Fibroblast of lung (primary cell): Measurements from ENCODE around the gene VAV2. TPM values are rescaled to one million over a fixed set of nuclear protein-coding genes. Genes with fewer than 3 reads are reported as not detected.
A peak's percentile ranks its signal among the peaks of the same experiment; 100 is the strongest.

Experiments
- DNase-seq, 2 donors: peaks; one replicate each; pipeline versions ENCODE4 v3.0.0 to v3.0.0-alpha.2; 2010; ENCODE audit warnings: low read depth in 2 of 2
- H2AFZ ChIP-seq: 2 replicates; pipeline ENCODE4 v1.5.1; 2012; ENCODE audit warnings: low read length, control low read depth, inconsistent platforms
- H3K27ac ChIP-seq: 2 replicates; pipeline ENCODE4 v1.5.1; 2011; ENCODE audit warnings: low read length, control low read depth; ENCODE audit not compliant: insufficient read depth
- H3K27me3 ChIP-seq: 2 replicates; pipeline ENCODE4 v1.5.1; 2011; ENCODE audit warnings: mild to moderate bottlenecking, low read length; ENCODE audit not compliant: control insufficient read depth, insufficient read depth
- H3K36me3 ChIP-seq: 2 replicates; pipeline ENCODE4 v1.5.1; 2011; ENCODE audit warnings: low read length; ENCODE audit not compliant: control insufficient read depth, insufficient read depth
- H3K4me1 ChIP-seq: 2 replicates; pipeline ENCODE4 v1.5.1; 2011; ENCODE audit warnings: low read length; ENCODE audit not compliant: control insufficient read depth, insufficient read depth; ENCODE audit errors: extremely low read depth
- H3K4me2 ChIP-seq: 2 replicates; pipeline ENCODE4 v1.5.1; 2011; ENCODE audit warnings: low read length, control low read depth; ENCODE audit not compliant: insufficient read depth; ENCODE audit errors: extremely low read depth
- H3K4me3 ChIP-seq, 4 experiments: fragments of 200-600 bp in 1 of 4; sonication (generic) in 1 of 4; replicated peaks in 1 of 4; 2 replicates each; pipeline ENCODE4 v1.5.1; 2011 to 2016; ENCODE audit warnings: low read length in 4 of 4, low read depth in 3 of 4, mild to moderate bottlenecking in 3 of 4, control low read depth in 2 of 4, inconsistent platforms in 1 of 4, mixed read lengths in 1 of 4; ENCODE audit not compliant: insufficient read depth in 1 of 4; ENCODE audit errors: control extremely low read depth in 1 of 4
- H3K79me2 ChIP-seq: 2 replicates; pipeline ENCODE4 v1.5.1; 2012; ENCODE audit warnings: mild to moderate bottlenecking, low read length, inconsistent platforms; ENCODE audit not compliant: control insufficient read depth, insufficient read depth
- H3K9ac ChIP-seq: 2 replicates; pipeline ENCODE4 v1.5.1; 2011; ENCODE audit warnings: mild to moderate bottlenecking, low read length, control low read depth; ENCODE audit not compliant: insufficient read depth
- H3K9me3 ChIP-seq: 2 replicates; pipeline ENCODE4 v1.5.1; 2012; ENCODE audit warnings: low read depth, low read length; ENCODE audit not compliant: control insufficient read depth, insufficient read depth
- H4K20me1 ChIP-seq: 2 replicates; pipeline ENCODE4 v1.5.1; 2011; ENCODE audit warnings: low read length; ENCODE audit not compliant: control insufficient read depth, insufficient read depth; ENCODE audit errors: extremely low read depth
- CTCF ChIP-seq, 2 donors: IDR thresholded peaks in 1 of 2; conservative IDR thresholded peaks in 1 of 2; 1 replicate in 1 of 2; 2 replicates in 1 of 2; pipeline ENCODE4 v1.5.1; 2011 to 2012; ENCODE audit warnings: low read length in 2 of 2, control low read depth in 1 of 2, inconsistent platforms in 1 of 2, low read depth in 1 of 2, mild to moderate bottlenecking in 1 of 2
- EZH2 ChIP-seq: IDR thresholded peaks from 2 replicates; pipeline ENCODE4 v1.5.1; 2012; ENCODE audit warnings: low read length, control low read depth, mild to moderate bottlenecking; ENCODE audit errors: missing control alignments
- polyA plus RNA-seq, 2 donors: library from polyadenylated mRNA; depleted of rRNA in 1 of 2; stranded (reverse) in 1 of 2; unstranded in 1 of 2; fragments of >200 nt; gene quantifications; 2 replicates each; pipeline ENCODE4 v1.2.1, GENCODE V29; 2011 to 2012; ENCODE audit warnings: missing spikeins in 1 of 2
- total RNA-seq: library from RNA; depleted of rRNA; stranded (reverse); fragments of >200 nt; gene quantifications from 2 replicates; pipeline ENCODE4 v1.2.1, GENCODE V29; 2014

The VAV2 gene
- total and polyA plus RNA-seq, 2 donors (not counting 1 experiment from before 2014, with no cell fraction given), result 13.7 to 17.7 TPM

DNA sequence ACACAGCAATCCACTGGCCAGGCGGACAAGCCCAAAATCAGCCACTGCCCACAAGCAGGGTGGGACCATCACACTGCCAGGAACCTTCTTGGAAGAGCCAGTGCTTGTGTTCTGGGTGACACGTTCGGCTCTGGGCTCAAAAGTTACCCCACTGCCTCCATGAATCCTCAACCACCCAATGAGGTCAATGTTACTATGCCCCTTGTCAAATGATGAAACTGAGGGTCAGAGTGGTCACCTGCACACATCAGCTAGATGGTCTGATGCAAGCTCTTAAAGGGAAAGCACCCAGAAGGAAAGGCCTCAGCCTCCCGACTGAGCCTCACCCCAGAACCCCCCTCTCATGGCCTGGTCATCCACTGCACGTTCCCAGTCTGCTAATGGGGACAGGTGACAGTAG lies 114.8 kb downstream of the VAV2 start:
- no peak overlapping the region for H3K4me3 ChIP-seq
- H2AFZ ChIP-seq, result no peak overlapping the region

DNA sequence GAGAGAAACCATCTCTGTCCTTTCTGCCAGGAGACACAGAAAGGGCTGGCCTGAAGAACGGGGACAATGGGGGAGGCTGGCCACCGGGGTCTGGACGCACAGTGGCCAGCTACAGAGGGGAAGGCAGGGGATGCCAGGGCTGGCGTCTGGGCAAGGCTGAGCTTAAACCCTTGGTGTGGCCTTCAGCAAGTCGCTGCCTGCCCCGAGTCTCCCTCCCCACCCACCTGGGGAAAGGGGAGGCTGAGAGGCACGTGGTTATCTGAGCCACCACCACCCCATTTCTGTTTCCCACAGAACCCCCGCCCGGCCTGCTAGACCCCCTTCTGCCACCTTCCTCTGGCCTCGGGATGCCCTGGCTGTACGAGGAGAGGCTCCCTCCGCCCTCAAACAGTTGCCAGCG lies 115.3 kb downstream of the VAV2 start:
- no peak for DNase-seq
- no peak overlapping the region for H3K27ac ChIP-seq
- no peak overlapping the region for H2AFZ ChIP-seq
- no peaks in the 10 kb centered on the region for H3K36me3 ChIP-seq
- H3K79me2 ChIP-seq, result peaks cover 6% of the 10 kb centered on the region
- no peak overlapping the region for H3K9ac ChIP-seq
- no peak for TF ChIP-seq EZH2
- TF ChIP-seq CTCF (conservative IDR thresholded peaks at IDR 0.05 in 1 of 2, IDR thresholded peaks at IDR 0.05 in 1 of 2; ENCODE audit: low read depth in 1 of 2, low read length in 2 of 2), result no peak
- no peaks in the 10 kb centered on the region for H3K27me3 ChIP-seq
- H4K20me1 ChIP-seq, result no peaks in the 10 kb centered on the region
- no peak overlapping the region for H3K4me3 ChIP-seq
- peaks cover 2% of the 10 kb centered on the region for H3K4me1 ChIP-seq
- H3K4me2 ChIP-seq, result no peak overlapping the region
- no peaks in the 10 kb centered on the region for H3K9me3 ChIP-seq

More for the DNA sequence above, 114.8 kb downstream of the VAV2 start:
- no peaks in the 10 kb centered on the region for H3K27me3 ChIP-seq
- no peak overlapping the region for H3K4me2 ChIP-seq
- no peaks in the 10 kb centered on the region for H3K36me3 ChIP-seq
- no peak overlapping the region for H3K9ac ChIP-seq
- DNase-seq, result no peak
- TF ChIP-seq EZH2 (no peak), CTCF (conservative IDR thresholded peaks at IDR 0.05 in 1 of 2, IDR thresholded peaks at IDR 0.05 in 1 of 2; ENCODE audit: low read depth in 1 of 2, low read length in 2 of 2) (no peak)
- no peaks in the 10 kb centered on the region for H4K20me1 ChIP-seq
- peaks cover 8% of the 10 kb centered on the region for H3K79me2 ChIP-seq
- no peak overlapping the region for H3K27ac ChIP-seq
- no peaks in the 10 kb centered on the region for H3K9me3 ChIP-seq
- H3K4me1 ChIP-seq, result peaks cover 2% of the 10 kb centered on the region

DNA sequence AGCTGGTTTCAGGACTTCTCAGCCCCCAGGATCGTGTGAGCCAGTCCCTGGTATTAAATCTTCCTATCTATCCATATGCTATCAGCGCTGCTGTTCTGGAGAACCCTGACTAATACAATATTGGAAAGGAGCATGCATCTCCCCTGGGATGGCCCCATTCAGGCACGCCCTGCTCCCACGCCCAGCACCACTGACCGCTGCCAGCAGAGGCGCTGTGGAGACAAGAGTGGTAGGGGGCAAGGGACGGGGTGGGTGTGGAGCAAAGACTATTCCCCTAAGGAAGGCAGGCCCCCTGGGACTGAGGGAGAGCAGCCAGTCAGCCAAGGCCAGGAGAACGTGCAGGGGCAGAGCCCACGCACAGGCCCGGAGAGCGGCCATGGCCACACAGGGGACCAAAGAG lies 116.0 kb downstream of the VAV2 start:
- Histone ChIP-seq H3K4me1 (peaks cover 2% of the 10 kb centered on the region), H3K79me2 (peaks cover 3% of the 10 kb centered on the region), H3K4me2 (no peak overlapping the region), H3K9ac (no peak overlapping the region), H4K20me1 (no peaks in the 10 kb centered on the region), H3K27me3 (no peaks in the 10 kb centered on the region), H2AFZ (no peak overlapping the region), H3K36me3 (no peaks in the 10 kb centered on the region), H3K27ac (no peak overlapping the region), H3K4me3 (no peak overlapping the region), H3K9me3 (no peaks in the 10 kb centered on the region)
- TF ChIP-seq CTCF (conservative IDR thresholded peaks at IDR 0.05 in 1 of 2, IDR thresholded peaks at IDR 0.05 in 1 of 2; ENCODE audit: low read depth in 1 of 2, low read length in 2 of 2) (peak in 1 of 2 donors; percentile 19), EZH2 (no peak)
- DNase-seq, result no peak
